Uterus (tissue), 2 donors: ENCODE measurements around the gene DGLUCY.

ENCODE experiments used
- POLR2A ChIP-seq, 2 donors: fragments of 450-650 bp; IDR thresholded peaks; one replicate each; pipeline ENCODE4 v1.6.1; 2016; ENCODE audit warnings: antibody characterized with exemption in 2 of 2, mild to moderate bottlenecking in 1 of 2, moderate library complexity in 1 of 2
- TF ChIP-seq, protein P1 (sequence below), 4 experiments: fragments of 200-600 bp in 2 of 4; fragments of 450-650 bp in 2 of 4; sonication (generic) in 2 of 4; IDR thresholded peaks; one replicate each; pipeline ENCODE4 v1.5.1; 2016 to 2019; ENCODE audit warnings: antibody characterized with exemption in 4 of 4, mild to moderate bottlenecking in 2 of 4, moderate library complexity in 1 of 4

- TF ChIP-seq, protein P1, sequence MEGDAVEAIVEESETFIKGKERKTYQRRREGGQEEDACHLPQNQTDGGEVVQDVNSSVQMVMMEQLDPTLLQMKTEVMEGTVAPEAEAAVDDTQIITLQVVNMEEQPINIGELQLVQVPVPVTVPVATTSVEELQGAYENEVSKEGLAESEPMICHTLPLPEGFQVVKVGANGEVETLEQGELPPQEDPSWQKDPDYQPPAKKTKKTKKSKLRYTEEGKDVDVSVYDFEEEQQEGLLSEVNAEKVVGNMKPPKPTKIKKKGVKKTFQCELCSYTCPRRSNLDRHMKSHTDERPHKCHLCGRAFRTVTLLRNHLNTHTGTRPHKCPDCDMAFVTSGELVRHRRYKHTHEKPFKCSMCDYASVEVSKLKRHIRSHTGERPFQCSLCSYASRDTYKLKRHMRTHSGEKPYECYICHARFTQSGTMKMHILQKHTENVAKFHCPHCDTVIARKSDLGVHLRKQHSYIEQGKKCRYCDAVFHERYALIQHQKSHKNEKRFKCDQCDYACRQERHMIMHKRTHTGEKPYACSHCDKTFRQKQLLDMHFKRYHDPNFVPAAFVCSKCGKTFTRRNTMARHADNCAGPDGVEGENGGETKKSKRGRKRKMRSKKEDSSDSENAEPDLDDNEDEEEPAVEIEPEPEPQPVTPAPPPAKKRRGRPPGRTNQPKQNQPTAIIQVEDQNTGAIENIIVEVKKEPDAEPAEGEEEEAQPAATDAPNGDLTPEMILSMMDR (IDR thresholded peaks at IDR 0.05): no peak
- TF ChIP-seq POLR2A (IDR thresholded peaks at IDR 0.05): no peak
Observed at GRCh38 chr14:91215381-91215780, 101.5 kb downstream of the DGLUCY start.
